Neural crest cell (in vitro differentiated cells): ENCODE data around the gene ACBD6. TPM values are rescaled to one million over a fixed set of nuclear protein-coding genes. Genes with fewer than 3 reads are reported as not detected.

Experiments
- DNase-seq: peaks from one replicate; pipeline ENCODE4 v3.0.0; 2021; ENCODE audit warnings: low read depth, mixed read lengths, low spot score
- H3K27ac Mint-ChIP-seq: one replicate; pipeline ENCODE4 v1.8.0; 2021; ENCODE audit warnings: mild to moderate bottlenecking, mixed read lengths; ENCODE audit not compliant: unreplicated experiment
- H3K27me3 Mint-ChIP-seq: 2 replicates; pipeline ENCODE4 v1.8.0; 2021; ENCODE audit warnings: low read depth, mild to moderate bottlenecking, mixed read lengths
- H3K36me3 Mint-ChIP-seq: 2 replicates; pipeline ENCODE4 v1.8.0; 2021; ENCODE audit warnings: low read depth, mild to moderate bottlenecking, mixed read lengths
- H3K4me1 Mint-ChIP-seq: 2 replicates; pipeline ENCODE4 v1.8.0; 2021; ENCODE audit warnings: mixed read lengths
- H3K4me3 Mint-ChIP-seq: one replicate; pipeline ENCODE4 v1.8.0; 2021; ENCODE audit warnings: mild to moderate bottlenecking, mixed read lengths
- H3K9me3 Mint-ChIP-seq: 2 replicates; pipeline ENCODE4 v1.8.0; 2021; ENCODE audit warnings: mixed read lengths
- total RNA-seq: library from RNA; stranded (reverse); gene quantifications from 2 replicates; pipeline ENCODE4 v1.2.1, GENCODE V29; 2021
- TF ChIP-seq, protein P1 (sequence below): fragments of 200-600 bp; sonication (generic); conservative IDR thresholded peaks from 2 replicates; pipeline ENCODE4 v1.5.0; 2021; ENCODE audit warnings: antibody characterized with exemption, mild to moderate bottlenecking

The ACBD6 gene
- total RNA-seq, 1 donor from 2014 or later: 59.1 TPM

DNA sequence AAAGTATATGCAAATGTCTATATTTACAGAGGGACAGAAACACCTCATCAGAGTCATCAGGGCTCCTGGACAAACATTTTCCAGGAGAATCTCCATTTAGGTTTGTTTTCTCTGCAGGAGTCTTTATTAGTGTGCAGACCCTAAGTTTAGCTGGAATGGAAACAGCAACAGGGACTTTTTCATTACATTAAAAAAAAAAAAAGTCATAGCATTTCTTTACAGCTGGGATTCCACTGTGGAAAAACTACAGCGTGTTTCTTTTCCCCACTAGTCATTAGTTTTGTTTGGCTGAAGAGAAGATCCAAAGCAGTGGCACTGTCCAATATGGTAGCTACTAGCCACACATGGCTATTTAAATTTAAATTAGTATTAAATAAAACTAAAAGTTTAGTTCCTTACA lies 222.7 kb downstream of the ACBD6 start:
- H3K36me3 Mint-ChIP-seq: peaks cover 16% of the 10 kb centered on the region
- H3K9me3 Mint-ChIP-seq: no peaks in the 10 kb centered on the region
- TF ChIP-seq, protein P1, sequence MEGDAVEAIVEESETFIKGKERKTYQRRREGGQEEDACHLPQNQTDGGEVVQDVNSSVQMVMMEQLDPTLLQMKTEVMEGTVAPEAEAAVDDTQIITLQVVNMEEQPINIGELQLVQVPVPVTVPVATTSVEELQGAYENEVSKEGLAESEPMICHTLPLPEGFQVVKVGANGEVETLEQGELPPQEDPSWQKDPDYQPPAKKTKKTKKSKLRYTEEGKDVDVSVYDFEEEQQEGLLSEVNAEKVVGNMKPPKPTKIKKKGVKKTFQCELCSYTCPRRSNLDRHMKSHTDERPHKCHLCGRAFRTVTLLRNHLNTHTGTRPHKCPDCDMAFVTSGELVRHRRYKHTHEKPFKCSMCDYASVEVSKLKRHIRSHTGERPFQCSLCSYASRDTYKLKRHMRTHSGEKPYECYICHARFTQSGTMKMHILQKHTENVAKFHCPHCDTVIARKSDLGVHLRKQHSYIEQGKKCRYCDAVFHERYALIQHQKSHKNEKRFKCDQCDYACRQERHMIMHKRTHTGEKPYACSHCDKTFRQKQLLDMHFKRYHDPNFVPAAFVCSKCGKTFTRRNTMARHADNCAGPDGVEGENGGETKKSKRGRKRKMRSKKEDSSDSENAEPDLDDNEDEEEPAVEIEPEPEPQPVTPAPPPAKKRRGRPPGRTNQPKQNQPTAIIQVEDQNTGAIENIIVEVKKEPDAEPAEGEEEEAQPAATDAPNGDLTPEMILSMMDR: no peak
- no peaks in the 10 kb centered on the region for H3K4me1 Mint-ChIP-seq
- DNase-seq: no peak
- no peak overlapping the region for H3K27ac Mint-ChIP-seq
- H3K4me3 Mint-ChIP-seq: no peak overlapping the region
- no peaks in the 10 kb centered on the region for H3K27me3 Mint-ChIP-seq

DNA sequence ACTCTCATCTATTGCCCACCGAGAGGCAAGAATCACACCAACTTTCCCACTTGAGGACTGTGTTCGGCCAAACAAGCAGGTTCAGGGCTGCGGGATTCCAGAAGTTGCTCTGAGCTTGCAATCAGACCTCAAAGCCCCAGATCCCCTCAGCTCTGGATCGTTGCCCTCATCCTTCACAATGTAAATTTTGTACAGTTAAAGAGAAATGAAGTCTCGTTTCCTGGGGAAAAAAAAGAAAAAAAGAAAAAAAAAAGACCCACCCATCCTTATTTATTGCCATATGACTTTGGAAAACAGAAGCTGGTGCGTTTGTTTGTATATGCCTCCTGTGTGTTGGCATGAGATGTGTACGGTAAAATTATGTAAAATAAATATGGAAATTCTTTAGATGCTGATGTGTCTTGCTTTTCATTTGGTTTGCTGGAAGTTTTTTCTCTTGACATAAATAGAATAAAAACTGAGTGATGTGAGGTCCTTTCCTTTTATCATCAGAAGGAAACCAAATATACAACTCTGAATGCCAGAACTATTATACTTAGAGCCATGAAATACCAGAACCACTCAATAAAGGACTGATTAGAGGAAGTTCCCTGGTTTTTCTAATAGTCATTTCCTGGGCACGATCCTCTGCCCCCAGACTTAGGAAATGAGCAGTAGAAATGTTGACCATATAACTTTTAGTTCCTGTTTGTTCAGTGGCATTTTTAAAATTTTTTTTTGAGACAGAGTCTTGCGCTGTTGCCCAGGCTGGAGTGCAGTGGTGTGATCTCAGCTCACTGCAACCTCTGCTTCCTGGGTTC lies 223.6 kb downstream of the ACBD6 start:
- H3K27ac Mint-ChIP-seq: no peak overlapping the region
- TF ChIP-seq, protein P1: no peak
- H3K36me3 Mint-ChIP-seq: peaks cover 23% of the 10 kb centered on the region
- H3K4me1 Mint-ChIP-seq: no peaks in the 10 kb centered on the region
- H3K27me3 Mint-ChIP-seq: no peaks in the 10 kb centered on the region
- DNase-seq: no peak
- no peaks in the 10 kb centered on the region for H3K9me3 Mint-ChIP-seq
- no peak overlapping the region for H3K4me3 Mint-ChIP-seq

DNA sequence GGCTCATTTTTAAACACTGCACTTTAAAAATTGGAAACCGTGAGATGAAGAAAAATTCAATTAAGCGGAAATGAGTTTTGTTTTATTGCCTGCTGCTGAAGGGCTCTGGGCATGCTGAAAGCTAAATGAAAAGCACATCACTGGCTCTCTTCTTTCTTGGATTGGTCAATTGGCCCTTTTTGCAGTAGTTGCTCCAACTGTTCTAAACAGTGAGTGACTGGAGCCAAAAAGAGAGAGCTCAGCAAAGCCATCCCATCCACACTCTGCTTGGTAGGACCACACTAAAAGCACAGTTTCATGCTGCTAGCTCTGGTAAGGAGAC lies 224.2 kb downstream of the ACBD6 start:
- DNase-seq: no peak
- H3K4me3 Mint-ChIP-seq: no peak overlapping the region
- H3K4me1 Mint-ChIP-seq: no peaks in the 10 kb centered on the region
- H3K36me3 Mint-ChIP-seq: peaks cover 22% of the 10 kb centered on the region
- H3K27ac Mint-ChIP-seq: no peak overlapping the region
- no peaks in the 10 kb centered on the region for H3K9me3 Mint-ChIP-seq
- TF ChIP-seq, protein P1: no peak
- no peaks in the 10 kb centered on the region for H3K27me3 Mint-ChIP-seq

DNA sequence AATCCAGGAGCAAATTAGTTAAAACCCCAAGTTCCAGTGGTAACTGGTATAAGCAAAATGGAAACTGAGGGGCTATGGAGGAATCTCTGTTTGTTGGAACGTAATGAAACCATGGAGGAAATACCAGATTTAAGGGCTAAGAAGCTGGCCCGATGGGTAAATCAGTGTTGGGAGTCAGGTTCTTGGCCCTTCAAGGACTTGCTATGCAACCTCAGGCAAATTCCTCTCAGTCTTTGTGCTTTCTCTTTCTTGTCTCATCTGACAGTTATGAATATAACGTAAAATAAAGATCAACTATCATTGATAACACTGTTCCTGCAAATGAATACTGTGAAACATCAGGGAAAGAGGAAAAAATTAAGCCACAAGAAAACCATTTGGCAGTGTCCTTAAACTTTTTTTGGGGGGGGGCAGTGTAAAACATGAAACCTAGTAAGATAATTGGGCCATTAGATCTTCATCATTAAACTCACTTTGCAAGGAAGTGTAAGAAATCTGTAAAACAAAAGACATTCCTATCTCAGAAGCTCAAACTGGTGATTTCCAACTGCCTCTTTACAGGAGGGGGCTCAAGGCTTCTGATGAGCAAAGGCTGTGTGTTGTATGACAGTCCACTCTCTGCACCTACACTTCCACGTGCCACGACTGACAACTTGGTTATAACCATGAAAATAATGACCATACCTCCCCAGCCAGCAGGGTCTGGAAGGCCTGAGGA lies 224.7 kb downstream of the ACBD6 start:
- H3K9me3 Mint-ChIP-seq: no peaks in the 10 kb centered on the region
- no peaks in the 10 kb centered on the region for H3K27me3 Mint-ChIP-seq
- no peak overlapping the region for H3K4me3 Mint-ChIP-seq
- H3K27ac Mint-ChIP-seq: no peak overlapping the region
- DNase-seq: no peak
- H3K4me1 Mint-ChIP-seq: no peaks in the 10 kb centered on the region
- TF ChIP-seq, protein P1: no peak
- peaks cover 22% of the 10 kb centered on the region for H3K36me3 Mint-ChIP-seq

DNA sequence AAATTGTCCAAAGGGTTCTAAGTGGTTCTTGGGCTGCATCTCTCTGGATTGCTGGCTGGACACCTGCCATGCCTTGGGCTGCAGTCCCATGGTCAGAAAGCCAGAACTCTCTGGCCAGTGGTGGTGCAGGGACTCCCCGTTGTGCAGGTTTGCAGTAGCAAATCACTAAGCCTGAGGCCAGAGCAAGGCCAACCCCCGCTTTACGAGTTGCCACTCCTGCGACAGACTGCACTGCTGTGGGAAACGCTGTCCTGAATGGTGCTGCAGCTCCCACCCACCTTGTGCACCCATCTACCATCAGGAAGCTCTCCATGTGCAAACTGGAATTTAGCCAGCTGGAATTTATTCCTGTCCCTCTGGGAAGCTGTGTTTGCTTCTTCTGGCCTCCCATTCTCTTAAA lies 226.7 kb downstream of the ACBD6 start:
- H3K36me3 Mint-ChIP-seq: peaks cover 24% of the 10 kb centered on the region

More for the DNA sequence above, 226.7 kb downstream of the ACBD6 start:
- no peaks in the 10 kb centered on the region for H3K9me3 Mint-ChIP-seq
- H3K27ac Mint-ChIP-seq: no peak overlapping the region
- H3K4me3 Mint-ChIP-seq: no peak overlapping the region
- no peaks in the 10 kb centered on the region for H3K4me1 Mint-ChIP-seq
- DNase-seq: no peak
- TF ChIP-seq, protein P1: no peak
- H3K27me3 Mint-ChIP-seq: no peaks in the 10 kb centered on the region
